ENCODE data around the gene PDGFB. TPM values are rescaled to one million over a fixed set of nuclear protein-coding genes. Genes with fewer than 3 reads are reported as not detected.

Gene PDGFB
- total RNA-seq (ENCODE audit: low replicate concordance) = 0.70 and 13.7 TPM in 2 replicates

DNA sequence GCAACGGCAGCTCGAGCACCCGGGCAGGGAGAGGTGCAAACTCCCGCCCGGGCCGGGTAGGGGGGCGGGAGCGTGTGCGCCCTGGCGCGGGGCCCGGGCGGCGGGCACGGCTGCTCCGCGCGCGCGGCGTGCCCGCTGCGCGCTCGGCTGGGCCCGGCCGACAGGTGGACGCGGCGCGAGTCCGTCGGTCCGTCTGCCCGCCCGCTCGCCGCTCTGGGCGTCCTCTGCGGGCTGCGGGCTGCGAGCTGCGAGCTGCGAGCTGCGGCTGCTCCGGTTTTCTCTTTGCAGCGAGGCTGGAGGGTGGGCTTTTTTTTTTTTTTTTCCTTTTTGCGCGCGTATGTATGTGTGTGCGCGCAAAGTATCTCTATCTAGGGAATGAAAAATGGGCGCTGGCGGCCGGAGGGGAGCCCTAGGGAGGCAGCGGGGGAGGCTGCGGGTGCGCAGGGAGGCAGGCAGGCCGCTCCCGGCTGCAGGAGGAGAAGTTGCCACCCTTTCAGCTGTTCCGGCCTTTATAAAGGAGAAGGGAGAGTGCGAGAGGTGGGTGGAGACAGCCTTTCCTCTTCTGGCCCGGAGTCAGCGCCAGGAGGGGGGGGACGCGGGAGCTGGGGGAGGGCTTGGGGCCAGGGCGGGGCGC lies at the start of gene PDGFB:
Gene PDGFB (minus strand): TSS at position 487 of the 634 bp plus-strand sequence. CDS start 1,019 bp downstream, outside the sequence.

Other genes starting within 250 kb of the PDGFB start
- gene APOBEC3C, start 230.7 kb downstream of the PDGFB start, total RNA-seq (ENCODE audit: low replicate concordance) = 5.4 and 6.0 TPM in 2 replicates
- 0.60 and 4.8 TPM in 2 replicates for gene APOBEC3D, start 223.9 kb downstream of the PDGFB start, total RNA-seq (ENCODE audit: low replicate concordance)
- 5.3 and 8.1 TPM in 2 replicates for gene APOBEC3F, start 204.1 kb downstream of the PDGFB start, total RNA-seq (ENCODE audit: low replicate concordance)
- 8.6 and 9.1 TPM in 2 replicates for gene APOBEC3G, start 167.7 kb downstream of the PDGFB start, total RNA-seq (ENCODE audit: low replicate concordance)
- 0.70 TPM in 1 of 2 replicates, not detected in the other for gene APOBEC3H, start 147.7 kb downstream of the PDGFB start, total RNA-seq (ENCODE audit: low replicate concordance)
- 1.6 and 9.8 TPM in 2 replicates for gene CBX7, start 92.3 kb downstream of the PDGFB start, total RNA-seq (ENCODE audit: low replicate concordance)
- gene RPL3, start 74.6 kb upstream of the PDGFB start, total RNA-seq (ENCODE audit: low replicate concordance) = 3,988 and 6,455 TPM in 2 replicates
- 17.3 and 23.6 TPM in 2 replicates for gene SYNGR1, start 105.0 kb upstream of the PDGFB start, total RNA-seq (ENCODE audit: low replicate concordance)
- 11.4 and 18.1 TPM in 2 replicates for gene TAB1, start 154.8 kb upstream of the PDGFB start, total RNA-seq (ENCODE audit: low replicate concordance)
- 0.12 and 0.23 TPM in 2 replicates for gene MGAT3, start 212.0 kb upstream of the PDGFB start, total RNA-seq (ENCODE audit: low replicate concordance)